Left ventricle myocardium superior (tissue), 1 donor: ENCODE measurements around the gene AOPEP. TPM values are rescaled to one million over a fixed set of nuclear protein-coding genes. Genes with fewer than 3 reads are reported as not detected.

ENCODE experiments used
- ATAC-seq: fragments of 200-7000 bp; cut with Tn5 transposase; one replicate; pipeline ENCODE4 v1.9.1; 2020; ENCODE audit warnings: mild to moderate bottlenecking, moderate library complexity
- DNase-seq: peaks from one replicate; pipeline ENCODE4 v3.0.0-alpha.2; 2020
- intact Hi-C: fragments of 100-400 bp; cut with micrococcal nuclease; formaldehyde crosslinking; loops from one replicate; pipeline ENCODE4 v1.11.0; 2022
- total RNA-seq: library from RNA; stranded (reverse); fragmentation: NEBNext Ultra II Directional; extraction: Animal tissue kit (Norgen Biotek cat#: 25700); gene quantifications from one replicate; pipeline ENCODE4 v1.2.1, GENCODE V29; 2021
- donor health status: DM: no; HTN: yes; CAD: no; lungs with severe emphysema.

The AOPEP gene
- total RNA-seq, 1 donor from 2014 or later, result 161 TPM

GRCh38 chr9:95082401-95083084 lies 356.0 kb downstream of the AOPEP start:
- peak; percentile 47 for DNase-seq
- ATAC-seq, result peak; percentile 5
- intact Hi-C loops, result no loop called here

GRCh38 chr9:95083086-95083768 lies 356.7 kb downstream of the AOPEP start:
- DNase-seq (peak; percentile 44), ATAC-seq (peak; percentile 3)
- intact Hi-C loops, result no loop called here

- DNase-seq, result peak; percentile 45
- intact Hi-C loops, result no loop called here
- peak; percentile 11 for ATAC-seq
Measured at GRCh38 chr9:95084254-95084934, 357.9 kb downstream of the AOPEP start.

- intact Hi-C loops, result no loop called here
- ATAC-seq, result no peak
- no peak for DNase-seq
Measured at GRCh38 chr9:95085036-95085770, 358.7 kb downstream of the AOPEP start.

- ATAC-seq, result peak; percentile 29
- intact Hi-C loops, result no loop called here
- peak; percentile 69 for DNase-seq
Measured at GRCh38 chr9:95085861-95086563, 359.5 kb downstream of the AOPEP start.

- ATAC-seq (no peak), DNase-seq (no peak)
- intact Hi-C loops, result no loop called here
Measured at GRCh38 chr9:95086564-95086955, 360.1 kb downstream of the AOPEP start.

- intact Hi-C loops, result no loop called here
- no peak for DNase-seq
Measured at GRCh38 chr9:95087659-95088242, 361.3 kb downstream of the AOPEP start.

GRCh38 chr9:95088421-95089161 lies 362.1 kb downstream of the AOPEP start:
- no peak for ATAC-seq
- DNase-seq, result no peak
- intact Hi-C loops, result no loop called here

More at GRCh38 chr9:95087659-95088242, 361.3 kb downstream of the AOPEP start:
- peak; percentile 1 for ATAC-seq

- no peak for ATAC-seq
- intact Hi-C loops, result no loop called here
- DNase-seq, result no peak
Measured at GRCh38 chr9:95089257-95090022, 362.9 kb downstream of the AOPEP start.

GRCh38 chr9:95090023-95090791 lies 363.7 kb downstream of the AOPEP start:
- ATAC-seq, result peak; percentile 63
- DNase-seq, result peak; percentile 82
- intact Hi-C loops, result no loop called here

GRCh38 chr9:95090871-95091577 lies 364.5 kb downstream of the AOPEP start:
- intact Hi-C loops, result no loop called here
- ATAC-seq, result peak; percentile 13
- no peak for DNase-seq

GRCh38 chr9:95091601-95092261 lies 365.2 kb downstream of the AOPEP start:
- intact Hi-C loops, result no loop called here
- no peak for DNase-seq
- no peak for ATAC-seq

GRCh38 chr9:95092262-95093072 lies 366.0 kb downstream of the AOPEP start:
- DNase-seq (no peak), ATAC-seq (no peak)
- intact Hi-C loops, result no loop called here

GRCh38 chr9:95093586-95093985 lies 367.1 kb downstream of the AOPEP start:
- ATAC-seq (no peak), DNase-seq (no peak)
- intact Hi-C loops, result no loop called here

GRCh38 chr9:95094002-95094401 lies 367.5 kb downstream of the AOPEP start:
- ATAC-seq, result no peak
- intact Hi-C loops, result no loop called here
- DNase-seq, result no peak
